ENCODE results near the gene HOXA13.

DNA sequence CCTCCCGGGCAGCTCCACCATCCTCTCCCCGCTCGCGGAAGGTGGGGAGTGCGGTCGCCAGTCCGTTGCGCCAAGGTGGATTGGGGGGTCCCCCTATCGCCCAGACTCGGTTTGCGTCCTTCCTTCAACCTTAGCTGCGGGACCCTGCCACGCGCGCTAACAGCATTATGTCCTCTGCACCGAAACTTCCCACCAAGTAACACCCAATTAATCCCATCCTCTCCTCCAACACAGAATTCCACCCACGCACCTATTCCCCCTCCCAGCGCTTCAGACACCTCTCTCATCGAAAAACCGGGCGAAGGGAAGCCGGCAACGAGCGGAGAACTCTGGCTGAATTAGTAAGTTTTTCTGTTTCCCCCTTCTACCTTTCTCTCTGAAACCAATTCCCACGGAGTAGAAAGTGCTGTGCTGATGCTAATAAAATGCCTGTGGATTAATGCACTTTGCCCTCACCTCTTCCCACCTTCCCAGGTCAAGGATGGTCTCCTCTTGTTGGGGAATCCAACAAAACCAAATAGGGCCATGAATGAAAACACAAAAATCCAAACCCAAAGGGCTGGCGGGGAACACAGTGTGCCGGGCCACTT lies 48.5 kb downstream of the HOXA13 start:
- TF ChIP-seq, protein P1, sequence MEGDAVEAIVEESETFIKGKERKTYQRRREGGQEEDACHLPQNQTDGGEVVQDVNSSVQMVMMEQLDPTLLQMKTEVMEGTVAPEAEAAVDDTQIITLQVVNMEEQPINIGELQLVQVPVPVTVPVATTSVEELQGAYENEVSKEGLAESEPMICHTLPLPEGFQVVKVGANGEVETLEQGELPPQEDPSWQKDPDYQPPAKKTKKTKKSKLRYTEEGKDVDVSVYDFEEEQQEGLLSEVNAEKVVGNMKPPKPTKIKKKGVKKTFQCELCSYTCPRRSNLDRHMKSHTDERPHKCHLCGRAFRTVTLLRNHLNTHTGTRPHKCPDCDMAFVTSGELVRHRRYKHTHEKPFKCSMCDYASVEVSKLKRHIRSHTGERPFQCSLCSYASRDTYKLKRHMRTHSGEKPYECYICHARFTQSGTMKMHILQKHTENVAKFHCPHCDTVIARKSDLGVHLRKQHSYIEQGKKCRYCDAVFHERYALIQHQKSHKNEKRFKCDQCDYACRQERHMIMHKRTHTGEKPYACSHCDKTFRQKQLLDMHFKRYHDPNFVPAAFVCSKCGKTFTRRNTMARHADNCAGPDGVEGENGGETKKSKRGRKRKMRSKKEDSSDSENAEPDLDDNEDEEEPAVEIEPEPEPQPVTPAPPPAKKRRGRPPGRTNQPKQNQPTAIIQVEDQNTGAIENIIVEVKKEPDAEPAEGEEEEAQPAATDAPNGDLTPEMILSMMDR (IDR thresholded peaks at IDR 0.05): no peak
- no peak for TF ChIP-seq POLR2A (IDR thresholded peaks at IDR 0.05)
